Measurements from ENCODE around the gene SMTN.

SMTN gene

GRCh38 chr22:31153357-31153756, 72.2 kb downstream of the SMTN start:
- Histone ChIP-seq H3K36me3 (ENCODE audit: control insufficient read depth in 4 of 4, insufficient read depth in 4 of 4, low read length in 3 of 4) (no peaks in the 10 kb centered on the region), H3K9me3 (ENCODE audit: control extremely low read depth in 1 of 5, control insufficient read depth in 4 of 5, insufficient read depth in 2 of 5, low read depth in 1 of 5, low read length in 4 of 5) (no peaks in the 10 kb centered on the region), H3K27ac (ENCODE audit: insufficient read depth in 1 of 2, low read depth in 1 of 2, low read length in 2 of 2, poor library complexity in 1 of 2, severe bottlenecking in 2 of 2) (no peak overlapping the region), H3K4me3 (ENCODE audit: control insufficient read depth in 1 of 7, extremely low read depth in 1 of 7, insufficient read depth in 4 of 7, low read depth in 2 of 7, low read length in 6 of 7) (no peak overlapping the region), H3K4me1 (ENCODE audit: control extremely low read depth in 1 of 4, control insufficient read depth in 4 of 4, insufficient read depth in 4 of 4, low read length in 3 of 4) (peaks cover 0 to 3% (median 1%) of the 10 kb centered on the region in 4 experiments), H3K27me3 (replicated peaks in 2 of 5; ENCODE audit: control insufficient read depth in 4 of 5, insufficient read depth in 5 of 5, low read length in 4 of 5) (no peaks in the 10 kb centered on the region)
- CTCF ChIA-PET = interaction anchor here (1.0 kb wide), 1 partner anchor 207 kb away, joined by 3 read pairs; no protein-coding TSS in a partner anchor
- 92% methylated on average over 3 of the region's 3 CpGs for WGBS (ENCODE audit: insufficient coverage)
- DNase-seq = no peak
- POLR2A ChIA-PET = interaction anchor here (0.6 kb wide), 1 partner anchor 386 kb away, joined by 4 read pairs; no protein-coding TSS in a partner anchor

Data from common myeloid progenitor, CD34-positive (primary cell).